ENCODE data around the gene PELI1. TPM values are rescaled to one million over a fixed set of nuclear protein-coding genes. Genes with fewer than 3 reads are reported as not detected.

The PELI1 gene
- total RNA-seq, 1 donor from 2014 or later = 21.6 TPM

DNA sequence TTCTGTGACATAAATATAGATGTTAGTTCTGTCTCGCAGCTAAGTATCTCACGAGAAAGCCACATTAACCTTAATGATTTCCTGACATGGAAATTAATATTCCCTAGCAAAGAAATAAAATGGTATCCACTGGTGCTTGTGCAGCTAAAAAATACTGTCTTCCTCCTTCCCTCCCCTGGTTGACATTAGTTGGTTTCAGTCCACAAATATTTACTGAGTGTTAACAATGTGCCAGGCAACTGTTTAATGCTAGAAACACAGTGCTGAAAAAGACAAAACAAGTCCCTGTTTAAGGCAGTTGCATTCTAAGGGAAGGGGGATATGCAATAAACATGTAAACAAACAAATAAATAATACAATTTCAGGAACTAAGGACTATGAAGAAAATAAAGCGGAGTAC lies 80.8 kb downstream of the PELI1 start:
- Mint-ChIP-seq H3K27ac (no peak overlapping the region), H3K4me1 (ENCODE audit: low read depth) (peaks cover 24% of the 10 kb centered on the region), H3K36me3 (ENCODE audit: low read depth) (no peaks in the 10 kb centered on the region), H3K27me3 (ENCODE audit: low read depth) (no peaks in the 10 kb centered on the region), H3K4me3 (ENCODE audit: low read depth) (no peak overlapping the region), H3K9me3 (no peaks in the 10 kb centered on the region)
- no peak for DNase-seq (ENCODE audit: low spot score)
- intact Hi-C loops (cut with micrococcal nuclease) = no loop called here

DNA sequence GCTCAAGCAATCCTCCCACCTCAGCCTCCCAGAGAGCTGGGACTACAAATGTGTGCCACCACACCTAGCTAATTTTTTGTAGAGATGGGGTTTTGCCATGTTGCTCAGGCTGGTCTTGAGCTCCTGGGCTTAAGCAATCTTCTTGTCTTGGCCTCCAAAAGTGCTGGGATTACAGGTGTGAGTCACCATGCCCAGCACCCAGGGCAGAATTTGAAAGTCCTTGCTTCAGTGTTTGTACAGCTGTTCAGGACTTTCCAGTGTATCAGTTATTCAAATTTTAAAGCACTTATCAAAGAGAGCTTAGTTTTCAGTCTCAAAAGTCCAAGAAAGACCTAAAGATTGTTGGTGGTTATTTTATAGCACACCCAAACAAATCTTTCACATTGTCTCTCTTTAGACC lies 81.4 kb downstream of the PELI1 start:
- Mint-ChIP-seq H3K27me3 (ENCODE audit: low read depth) (no peaks in the 10 kb centered on the region), H3K27ac (no peak overlapping the region), H3K9me3 (no peaks in the 10 kb centered on the region), H3K36me3 (ENCODE audit: low read depth) (no peaks in the 10 kb centered on the region), H3K4me1 (ENCODE audit: low read depth) (peaks cover 24% of the 10 kb centered on the region), H3K4me3 (ENCODE audit: low read depth) (no peak overlapping the region)
- intact Hi-C loops (cut with micrococcal nuclease) = no loop called here
- DNase-seq (ENCODE audit: low spot score) = no peak

- no peaks in the 10 kb centered on the region for H3K36me3 Mint-ChIP-seq (ENCODE audit: low read depth)
- peaks cover 5% of the 10 kb centered on the region for H3K27me3 Mint-ChIP-seq (ENCODE audit: low read depth)
- no peak overlapping the region for H3K4me3 Mint-ChIP-seq (ENCODE audit: low read depth)
- no peak overlapping the region for H3K27ac Mint-ChIP-seq
- intact Hi-C loops (cut with micrococcal nuclease) = no loop called here
- peaks cover 26% of the 10 kb centered on the region for H3K4me1 Mint-ChIP-seq (ENCODE audit: low read depth)
- no peaks in the 10 kb centered on the region for H3K9me3 Mint-ChIP-seq
- DNase-seq (ENCODE audit: low spot score) = no peak
These were observed 85.0 kb downstream of the PELI1 start for GRCh38 chr2:64059270-64059669.

DNA sequence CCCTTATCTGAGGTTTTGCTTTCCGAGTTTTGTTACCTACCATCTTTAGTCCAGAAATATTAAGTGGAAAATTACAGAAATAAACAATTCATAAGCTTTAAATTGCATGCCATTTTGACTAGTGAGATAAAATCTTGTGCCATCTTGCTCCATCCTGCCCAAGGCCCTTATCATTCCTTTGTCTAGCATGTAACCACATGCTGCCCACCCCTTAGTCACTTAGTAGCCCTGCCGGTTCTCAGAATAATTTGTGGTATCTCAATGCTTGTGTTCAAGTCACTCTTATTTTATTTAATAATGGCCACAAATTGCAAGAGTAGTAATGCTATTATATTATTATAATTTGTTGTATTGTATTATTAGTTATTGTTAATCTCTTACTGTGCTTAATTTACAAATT lies 88.2 kb downstream of the PELI1 start:
- Mint-ChIP-seq H3K9me3 (no peaks in the 10 kb centered on the region), H3K4me3 (ENCODE audit: low read depth) (no peak overlapping the region), H3K4me1 (ENCODE audit: low read depth) (peaks cover 25% of the 10 kb centered on the region), H3K27me3 (ENCODE audit: low read depth) (peaks cover 5% of the 10 kb centered on the region), H3K27ac (no peak overlapping the region), H3K36me3 (ENCODE audit: low read depth) (no peaks in the 10 kb centered on the region)
- no peak for DNase-seq (ENCODE audit: low spot score)
- intact Hi-C loops (cut with micrococcal nuclease) = no loop called here

DNA sequence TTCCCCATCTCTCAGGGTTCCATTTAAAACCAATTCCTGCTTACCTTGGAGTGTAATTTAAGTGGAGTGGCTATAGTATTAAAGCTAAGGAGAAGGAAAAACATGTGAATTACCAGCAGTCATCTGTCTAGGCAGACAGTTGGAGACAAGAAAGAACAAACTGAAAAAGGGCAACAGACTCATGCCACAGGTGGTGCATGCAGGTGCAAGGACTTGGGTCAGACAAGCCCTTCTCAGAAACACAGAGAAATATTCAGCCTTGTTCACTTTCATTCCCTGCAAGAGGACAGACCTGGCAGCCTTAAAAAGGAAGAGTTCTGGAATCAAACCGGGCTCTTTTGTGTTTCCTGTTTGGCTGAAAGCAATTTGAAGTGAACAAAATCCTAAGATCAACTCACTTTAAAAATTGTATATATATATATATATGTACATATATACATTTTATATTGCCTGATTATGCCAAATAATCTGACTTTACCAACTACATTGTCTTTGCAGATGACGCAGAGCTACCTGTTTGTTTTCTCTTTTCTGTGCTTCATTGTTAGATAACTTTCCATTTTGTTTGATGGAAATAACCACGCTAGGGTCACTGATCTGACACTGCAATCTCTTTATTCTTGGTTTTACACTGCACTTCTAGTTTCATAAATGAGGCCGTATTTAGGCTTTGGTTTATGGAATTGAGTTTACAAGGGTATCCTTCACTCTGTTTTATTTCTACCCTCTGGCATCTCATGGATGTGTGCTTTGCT lies 89.9 kb downstream of the PELI1 start:
- Mint-ChIP-seq H3K4me1 (ENCODE audit: low read depth) (peaks cover 32% of the 10 kb centered on the region), H3K9me3 (no peaks in the 10 kb centered on the region), H3K27me3 (ENCODE audit: low read depth) (peaks cover 5% of the 10 kb centered on the region), H3K27ac (no peak overlapping the region), H3K36me3 (ENCODE audit: low read depth) (no peaks in the 10 kb centered on the region), H3K4me3 (ENCODE audit: low read depth) (no peak overlapping the region)
- no peak for DNase-seq (ENCODE audit: low spot score)
- intact Hi-C loops (cut with micrococcal nuclease) = no loop called here

DNA sequence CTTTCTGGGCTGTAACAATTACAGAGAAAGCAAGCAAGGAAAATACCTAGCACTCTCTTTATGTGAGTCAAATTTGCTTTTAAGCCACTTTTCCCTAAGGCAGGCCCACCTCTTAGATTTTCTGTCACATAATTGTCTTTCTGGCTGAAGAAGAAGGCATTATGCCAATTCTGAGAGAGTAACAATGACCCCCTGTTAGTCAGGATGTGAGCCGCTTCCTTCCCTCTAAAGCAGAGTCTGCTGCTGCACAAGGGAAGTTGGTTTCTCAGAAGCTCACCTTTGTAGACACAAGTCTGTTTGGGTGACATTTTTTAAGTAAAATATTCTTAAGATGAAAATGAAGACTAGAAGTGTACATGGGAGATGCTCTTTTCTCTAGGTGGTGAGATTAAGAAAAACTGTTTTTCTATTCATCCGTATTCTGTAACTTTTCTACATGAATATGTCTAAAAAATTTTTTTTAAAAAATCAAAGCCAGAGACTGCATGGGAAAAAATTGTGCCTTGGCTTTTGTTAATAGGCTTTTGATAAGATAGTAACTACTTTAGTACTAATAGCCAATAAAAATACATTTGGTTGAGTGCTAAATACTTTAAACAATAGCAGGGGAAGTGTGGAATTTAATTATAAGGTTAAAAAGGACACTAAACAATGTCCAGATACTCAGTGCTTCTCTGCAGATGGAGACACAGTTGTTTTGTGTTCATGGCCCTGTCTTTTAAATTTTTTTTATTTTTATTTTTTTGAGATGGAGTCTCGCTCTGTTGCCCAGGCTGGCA lies 91.6 kb downstream of the PELI1 start:
- no peak overlapping the region for H3K27ac Mint-ChIP-seq
- H3K36me3 Mint-ChIP-seq (ENCODE audit: low read depth) = no peaks in the 10 kb centered on the region
- H3K4me1 Mint-ChIP-seq (ENCODE audit: low read depth) = peaks cover 34% of the 10 kb centered on the region
- peaks cover 5% of the 10 kb centered on the region for H3K27me3 Mint-ChIP-seq (ENCODE audit: low read depth)
- H3K4me3 Mint-ChIP-seq (ENCODE audit: low read depth) = no peak overlapping the region
- H3K9me3 Mint-ChIP-seq = no peaks in the 10 kb centered on the region
- intact Hi-C loops (cut with micrococcal nuclease) = no loop called here
- no peak for DNase-seq (ENCODE audit: low spot score)

- no peaks in the 10 kb centered on the region for H3K36me3 Mint-ChIP-seq (ENCODE audit: low read depth)
- no peaks in the 10 kb centered on the region for H3K27me3 Mint-ChIP-seq (ENCODE audit: low read depth)
- no peak overlapping the region for H3K4me3 Mint-ChIP-seq (ENCODE audit: low read depth)
- intact Hi-C loops (cut with micrococcal nuclease) = loop anchor here (1.0 kb wide), 2 partner anchors 277 to 439 kb away; no protein-coding TSS in a partner anchor
- H3K4me1 Mint-ChIP-seq (ENCODE audit: low read depth) = peaks cover 24% of the 10 kb centered on the region
- DNase-seq (ENCODE audit: low spot score) = peak; percentile 64
- peak overlapping the region; percentile 20 for H3K27ac Mint-ChIP-seq
- H3K9me3 Mint-ChIP-seq = no peaks in the 10 kb centered on the region
These were observed 94.5 kb downstream of the PELI1 start for GRCh38 chr2:64049633-64050220.

- intact Hi-C loops (cut with micrococcal nuclease) = no loop called here
- DNase-seq (ENCODE audit: low spot score) = no peak
- Mint-ChIP-seq H3K27me3 (ENCODE audit: low read depth) (no peaks in the 10 kb centered on the region), H3K4me3 (ENCODE audit: low read depth) (no peak overlapping the region), H3K27ac (no peak overlapping the region), H3K4me1 (ENCODE audit: low read depth) (peaks cover 11% of the 10 kb centered on the region), H3K9me3 (no peaks in the 10 kb centered on the region), H3K36me3 (ENCODE audit: low read depth) (no peaks in the 10 kb centered on the region)
These were observed 98.3 kb downstream of the PELI1 start for GRCh38 chr2:64045938-64046337.

Other genes with a start within 250 kb of the PELI1 start
- 15.9 and 16.0 TPM in 2 replicates for gene VPS54, start 125.0 kb downstream of the PELI1 start, total RNA-seq

Measured in activated T-helper 2 cell treated with anti-CD3 and anti-CD28 coated beads, Interferon-gamma antibody, Interleukin-2, Interleukin-4, amounts not matched to agents 10 μg/mL and 5 μg/mL and 100 μg/mL, durations not matched to agents 14 hours and 24 hours and 36 hours (primary cell).